ENCODE measurements around the gene RBBP6. TPM values are rescaled to one million over a fixed set of nuclear protein-coding genes. Genes with fewer than 3 reads are reported as not detected.

RBBP6 gene
- total RNA-seq, 2 donors from 2014 or later: 34.7 to 39.0 TPM

DNA sequence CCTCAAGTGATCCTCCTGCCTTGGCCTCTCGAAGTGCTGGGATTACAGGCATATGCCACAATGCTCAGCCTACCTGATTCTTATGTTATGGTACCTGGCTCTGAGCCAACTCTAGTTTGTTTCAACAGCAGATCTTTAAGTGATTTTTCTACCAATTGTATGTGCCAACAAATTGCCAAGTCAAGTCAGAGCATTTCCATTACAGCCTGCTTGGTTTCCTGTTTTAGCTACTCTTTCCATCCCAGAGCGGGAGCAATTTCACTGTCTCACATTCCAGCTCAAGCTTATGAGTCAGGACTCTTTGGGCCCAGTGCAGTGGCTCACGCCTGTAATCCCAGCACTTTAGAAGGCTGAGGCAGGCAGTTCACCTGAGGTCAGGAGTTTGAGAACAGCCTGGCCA is 30.8 kb upstream of the RBBP6 start:
- intact Hi-C loops (cut with DNase I): no loop called here
- Histone ChIP-seq H3K9me3 (no peaks in the 10 kb centered on the region), H3K27me3 (no peaks in the 10 kb centered on the region), H3K9ac (ENCODE audit: low read depth in 2 of 2, low read length in 2 of 2) (no peak overlapping the region), H3K4me1 (no peaks in the 10 kb centered on the region), H3K36me3 (no peaks in the 10 kb centered on the region), H3K27ac (no peak overlapping the region), H3K4me3 (no peak overlapping the region)
- DNase-seq: no peak
- TF ChIP-seq, protein P1, sequence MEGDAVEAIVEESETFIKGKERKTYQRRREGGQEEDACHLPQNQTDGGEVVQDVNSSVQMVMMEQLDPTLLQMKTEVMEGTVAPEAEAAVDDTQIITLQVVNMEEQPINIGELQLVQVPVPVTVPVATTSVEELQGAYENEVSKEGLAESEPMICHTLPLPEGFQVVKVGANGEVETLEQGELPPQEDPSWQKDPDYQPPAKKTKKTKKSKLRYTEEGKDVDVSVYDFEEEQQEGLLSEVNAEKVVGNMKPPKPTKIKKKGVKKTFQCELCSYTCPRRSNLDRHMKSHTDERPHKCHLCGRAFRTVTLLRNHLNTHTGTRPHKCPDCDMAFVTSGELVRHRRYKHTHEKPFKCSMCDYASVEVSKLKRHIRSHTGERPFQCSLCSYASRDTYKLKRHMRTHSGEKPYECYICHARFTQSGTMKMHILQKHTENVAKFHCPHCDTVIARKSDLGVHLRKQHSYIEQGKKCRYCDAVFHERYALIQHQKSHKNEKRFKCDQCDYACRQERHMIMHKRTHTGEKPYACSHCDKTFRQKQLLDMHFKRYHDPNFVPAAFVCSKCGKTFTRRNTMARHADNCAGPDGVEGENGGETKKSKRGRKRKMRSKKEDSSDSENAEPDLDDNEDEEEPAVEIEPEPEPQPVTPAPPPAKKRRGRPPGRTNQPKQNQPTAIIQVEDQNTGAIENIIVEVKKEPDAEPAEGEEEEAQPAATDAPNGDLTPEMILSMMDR (IDR thresholded peaks at IDR 0.05): no peak

DNA sequence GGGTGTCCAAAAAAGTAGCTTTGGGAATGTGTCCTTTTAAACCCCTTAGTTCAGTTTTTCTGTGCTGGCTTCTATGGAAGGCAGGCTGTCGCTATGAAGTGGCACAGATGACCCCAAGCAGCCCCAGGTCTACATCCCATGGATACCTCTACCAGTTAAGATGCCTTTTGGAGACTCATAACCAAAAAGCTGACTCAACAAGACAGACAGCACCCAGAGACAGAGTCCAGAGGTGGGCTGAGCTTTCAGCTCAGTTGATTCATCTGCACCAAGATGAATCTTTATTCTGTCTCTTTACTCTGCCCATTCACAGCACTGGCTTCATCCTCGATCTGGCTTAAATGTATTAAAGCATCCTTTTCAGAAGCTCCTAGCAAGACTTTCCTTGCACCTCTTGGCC is 29.8 kb upstream of the RBBP6 start:
- H3K36me3 ChIP-seq: no peaks in the 10 kb centered on the region
- TF ChIP-seq, protein P1 (IDR thresholded peaks at IDR 0.05): no peak
- H3K9me3 ChIP-seq: no peaks in the 10 kb centered on the region
- H3K4me1 ChIP-seq: no peaks in the 10 kb centered on the region
- no peak overlapping the region for H3K9ac ChIP-seq (ENCODE audit: low read depth in 2 of 2, low read length in 2 of 2)
- no peak for DNase-seq
- H3K27ac ChIP-seq: no peak overlapping the region
- intact Hi-C loops (cut with DNase I): no loop called here
- no peaks in the 10 kb centered on the region for H3K27me3 ChIP-seq
- H3K4me3 ChIP-seq: no peak overlapping the region

DNA sequence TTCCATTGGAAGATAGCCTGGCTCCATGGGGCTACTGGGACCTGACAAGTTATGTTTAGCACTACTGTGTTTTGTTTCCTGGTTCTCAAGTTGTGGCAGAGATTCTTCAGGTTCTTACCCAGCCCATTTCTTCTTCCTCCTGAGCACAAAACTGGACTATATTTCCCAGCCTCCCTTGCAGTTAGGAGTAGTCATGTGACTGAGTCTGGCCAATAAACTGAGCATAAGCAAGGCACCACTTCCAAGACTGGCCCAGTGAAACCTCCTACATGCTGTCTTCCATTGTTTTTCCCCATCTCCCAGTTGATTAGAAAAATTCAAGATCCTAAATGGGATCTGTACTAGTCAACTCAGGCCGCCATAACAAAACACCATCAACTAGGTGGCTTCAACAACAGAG is 28.2 kb upstream of the RBBP6 start:
- Histone ChIP-seq H3K27ac (no peak overlapping the region), H3K4me3 (no peak overlapping the region), H3K4me1 (no peaks in the 10 kb centered on the region), H3K9ac (ENCODE audit: low read depth in 2 of 2, low read length in 2 of 2) (no peak overlapping the region), H3K36me3 (no peaks in the 10 kb centered on the region), H3K27me3 (no peaks in the 10 kb centered on the region), H3K9me3 (no peaks in the 10 kb centered on the region)
- no peak for DNase-seq
- TF ChIP-seq, protein P1 (IDR thresholded peaks at IDR 0.05): no peak
- intact Hi-C loops (cut with DNase I): no loop called here

DNA sequence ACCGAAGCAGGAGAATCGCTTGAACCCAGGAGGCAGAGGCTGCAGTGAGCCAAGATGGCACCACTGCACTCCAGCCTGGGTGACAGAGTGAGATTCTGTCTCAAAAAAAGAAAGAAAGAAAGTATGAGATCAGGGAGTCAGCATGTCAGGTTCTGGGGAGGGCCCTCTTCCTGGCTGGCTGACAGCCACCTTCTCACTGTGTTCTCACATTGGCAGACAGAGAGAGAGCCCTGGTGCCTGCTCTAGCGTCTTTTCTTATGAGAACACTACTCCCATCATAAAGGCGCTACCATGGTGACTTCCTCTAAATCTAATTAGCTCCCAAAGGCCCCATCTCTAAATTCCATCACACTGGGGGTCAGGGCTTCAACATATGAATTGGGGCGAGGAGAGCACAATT is 27.6 kb upstream of the RBBP6 start:
- H3K27ac ChIP-seq: no peak overlapping the region
- TF ChIP-seq, protein P1 (IDR thresholded peaks at IDR 0.05): no peak
- H3K9me3 ChIP-seq: no peaks in the 10 kb centered on the region
- no peak overlapping the region for H3K4me3 ChIP-seq
- intact Hi-C loops (cut with DNase I): no loop called here
- H3K27me3 ChIP-seq: no peaks in the 10 kb centered on the region
- H3K36me3 ChIP-seq: no peaks in the 10 kb centered on the region
- no peak overlapping the region for H3K9ac ChIP-seq (ENCODE audit: low read depth in 2 of 2, low read length in 2 of 2)
- no peaks in the 10 kb centered on the region for H3K4me1 ChIP-seq
- DNase-seq: no peak

DNA sequence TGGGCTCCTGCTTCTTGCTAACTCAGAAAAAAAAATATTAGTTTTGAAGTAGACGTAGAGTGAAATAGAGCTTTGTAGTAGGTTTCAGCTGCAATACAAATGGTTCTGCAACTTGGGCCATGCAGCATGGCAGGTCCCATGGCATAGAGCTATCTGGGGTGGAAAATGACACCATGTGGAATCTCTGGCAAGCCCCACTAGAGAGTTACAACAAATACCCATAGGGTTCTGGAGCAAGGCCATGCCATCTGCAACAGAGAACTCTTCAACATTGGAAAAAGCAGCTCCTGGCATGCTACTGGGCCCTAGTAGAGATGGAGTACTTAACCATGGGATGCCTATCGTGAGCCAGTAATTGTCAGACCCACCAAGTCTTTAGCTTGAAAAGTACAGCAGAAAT is 25.3 kb upstream of the RBBP6 start:
- Histone ChIP-seq H3K36me3 (no peaks in the 10 kb centered on the region), H3K9ac (ENCODE audit: low read depth in 2 of 2, low read length in 2 of 2) (no peak overlapping the region), H3K4me1 (peaks cover 4% of the 10 kb centered on the region), H3K9me3 (no peaks in the 10 kb centered on the region), H3K4me3 (no peak overlapping the region), H3K27me3 (no peaks in the 10 kb centered on the region), H3K27ac (no peak overlapping the region)
- no peak for DNase-seq
- TF ChIP-seq, protein P1 (IDR thresholded peaks at IDR 0.05): no peak
- intact Hi-C loops (cut with DNase I): no loop called here

DNA sequence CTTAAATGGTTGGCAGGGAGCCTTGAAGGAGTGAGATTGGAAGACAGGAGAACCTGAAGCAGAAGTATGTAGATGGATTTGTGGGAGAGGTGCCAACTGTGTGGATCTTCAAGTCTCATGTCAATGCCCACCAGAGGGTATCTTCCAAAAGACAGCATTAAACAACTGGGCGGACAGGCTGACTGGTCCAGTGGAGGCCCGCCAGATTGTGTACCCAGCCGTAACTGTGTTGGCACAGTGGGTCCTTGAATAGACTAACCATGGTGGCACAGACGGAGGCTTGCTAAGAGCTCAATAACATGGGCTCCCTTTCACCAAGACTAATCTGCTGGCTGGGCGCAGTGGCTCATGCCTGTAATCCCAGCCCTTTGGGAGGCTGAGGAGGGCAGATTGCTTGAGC is 24.2 kb upstream of the RBBP6 start:
- intact Hi-C loops (cut with DNase I): no loop called here
- H3K36me3 ChIP-seq: no peaks in the 10 kb centered on the region
- H3K9me3 ChIP-seq: no peaks in the 10 kb centered on the region
- H3K4me3 ChIP-seq: no peak overlapping the region
- H3K27me3 ChIP-seq: no peaks in the 10 kb centered on the region
- no peak for DNase-seq
- H3K27ac ChIP-seq: no peak overlapping the region
- peaks cover 4% of the 10 kb centered on the region for H3K4me1 ChIP-seq
- no peak overlapping the region for H3K9ac ChIP-seq (ENCODE audit: low read depth in 2 of 2, low read length in 2 of 2)
- TF ChIP-seq, protein P1 (IDR thresholded peaks at IDR 0.05): no peak
